CD1c-positive myeloid dendritic cell (primary cell): ENCODE results near the gene MAN1C1.
"Not testable (repeated sequence)": the region's sequence is repeated elsewhere in the genome, so short reads cannot be mapped to it uniquely, and the experiment has no call there.

ENCODE experiments used
- DNase-seq: peaks from one replicate; pipeline ENCODE4 v3.0.0-alpha.2; 2016; ENCODE audit errors: extremely low spot score

Gene MAN1C1

GRCh38 chr1:25583519-25584370 lies 32.8 kb upstream of the MAN1C1 start:
- no peak for DNase-seq

DNA sequence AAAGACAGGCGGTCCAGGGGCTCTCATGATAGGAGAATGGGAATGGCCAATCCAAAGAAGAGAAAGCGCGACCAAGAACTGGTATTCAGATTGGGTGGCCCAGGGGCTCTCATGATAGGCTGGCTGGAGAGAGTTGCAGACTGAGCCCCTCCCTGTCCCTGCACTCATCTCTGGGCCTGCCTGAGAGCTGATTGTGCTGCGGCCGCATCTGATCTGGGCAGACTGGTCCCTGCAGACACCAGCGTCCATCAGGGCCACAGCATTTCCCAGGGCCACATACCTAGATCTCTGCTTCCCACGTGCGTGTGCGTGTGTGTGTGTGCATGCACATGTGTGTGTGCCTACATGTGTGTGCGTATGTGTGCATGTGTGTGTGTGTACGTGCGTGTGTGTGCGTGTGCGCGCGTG lies 30.4 kb upstream of the MAN1C1 start:
- no peak for DNase-seq

GRCh38 chr1:25587290-25587689 lies 29.3 kb upstream of the MAN1C1 start:
- DNase-seq: no peak

- DNase-seq: not testable (repeated sequence)
Observed at GRCh38 chr1:25588224-25588623, 28.4 kb upstream of the MAN1C1 start.

GRCh38 chr1:25588786-25589185 lies 27.8 kb upstream of the MAN1C1 start:
- not testable (repeated sequence) for DNase-seq

DNA sequence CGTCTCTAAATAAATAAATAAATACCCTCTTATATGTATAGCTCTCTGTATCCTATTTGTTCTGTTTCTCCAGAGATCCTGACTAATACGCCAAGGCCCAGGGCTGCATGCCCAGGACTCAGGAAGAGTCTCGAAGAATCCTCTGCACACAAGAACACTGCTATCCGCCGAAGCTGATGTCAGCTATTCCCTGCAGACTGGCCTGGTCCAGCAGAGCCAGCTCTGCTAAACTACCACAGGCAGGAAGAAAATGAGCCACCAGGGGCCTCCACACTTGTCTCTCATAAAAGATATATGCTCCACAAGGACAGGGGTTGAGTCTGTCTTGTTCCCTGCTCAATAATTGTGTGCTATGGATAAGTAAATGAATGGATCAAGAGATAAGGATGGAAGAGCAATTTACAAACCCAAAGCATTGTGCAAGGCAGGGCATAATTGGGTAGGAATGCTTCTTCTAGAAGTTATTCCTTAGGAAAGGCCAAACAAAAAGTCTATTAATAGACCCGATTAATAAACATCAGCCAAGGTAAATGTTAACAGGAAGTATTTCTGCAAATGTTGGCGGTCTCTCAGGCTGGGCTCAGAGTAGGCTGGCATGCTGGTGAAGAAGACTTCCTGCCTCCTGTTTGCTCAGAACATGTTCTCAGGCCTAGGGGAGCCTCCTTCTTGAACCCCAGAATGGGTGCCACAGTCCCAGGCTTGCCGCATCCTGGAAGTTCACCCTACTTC lies 26.3 kb upstream of the MAN1C1 start:
- DNase-seq: no peak

DNA sequence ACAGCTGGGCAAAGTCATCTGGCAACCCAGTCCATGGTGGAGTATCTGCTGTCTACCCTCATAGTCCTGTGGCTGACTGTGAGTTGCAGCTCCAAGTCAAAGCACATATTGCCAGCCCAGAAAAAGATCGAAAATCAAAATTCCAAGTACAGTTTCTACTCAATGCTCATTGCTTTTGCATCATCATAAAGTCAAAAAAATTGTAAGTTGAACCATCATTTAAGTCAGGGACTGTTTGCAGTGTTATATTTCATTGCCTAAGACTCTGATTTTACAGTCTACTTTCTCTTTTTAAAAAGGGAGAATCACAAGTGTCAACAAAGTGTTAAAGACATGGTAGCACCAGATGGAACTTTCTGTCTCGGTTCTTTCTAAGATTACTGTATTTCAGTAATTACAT lies 22.7 kb upstream of the MAN1C1 start:
- DNase-seq: no peak

DNA sequence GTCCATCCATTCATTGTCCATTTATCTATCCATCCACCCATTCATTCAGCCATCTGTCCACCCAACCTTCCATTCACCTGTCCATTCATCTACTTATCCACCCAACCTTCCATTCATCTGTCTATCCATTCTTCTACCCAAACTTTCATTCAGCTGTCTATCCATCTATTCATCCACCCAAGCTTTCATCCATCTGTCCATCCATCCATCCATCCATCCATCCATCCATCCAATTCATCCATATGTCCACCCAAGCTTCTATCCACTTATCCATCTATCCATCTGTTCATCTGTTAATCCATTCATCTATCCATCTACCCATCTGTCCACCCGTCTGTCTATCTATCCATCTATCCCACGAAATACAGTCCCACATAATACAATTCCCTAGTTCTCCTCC lies 21.6 kb upstream of the MAN1C1 start:
- DNase-seq: no peak

DNA sequence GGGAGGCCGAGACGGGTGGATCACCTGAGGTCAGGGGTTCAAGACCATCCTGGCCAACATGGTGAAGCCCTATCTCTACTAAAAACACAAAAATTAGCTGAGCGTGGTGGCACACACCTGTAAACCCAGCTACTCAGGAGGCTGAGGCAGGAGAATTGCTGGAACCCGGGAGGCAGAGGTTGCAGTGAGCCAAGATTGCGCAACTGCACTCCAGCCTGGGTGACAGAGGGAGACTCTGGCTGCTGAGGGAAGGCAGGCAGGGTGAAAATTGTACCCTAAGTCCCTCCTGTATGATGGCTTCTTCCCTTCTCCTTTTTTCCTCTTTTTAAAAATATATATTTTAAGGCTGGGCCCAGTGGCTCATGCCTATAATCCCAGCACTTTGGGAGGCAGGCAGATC lies 19.9 kb upstream of the MAN1C1 start:
- DNase-seq: not testable (repeated sequence)

- DNase-seq: no peak
Observed at GRCh38 chr1:25598879-25599278, 17.7 kb upstream of the MAN1C1 start.

DNA sequence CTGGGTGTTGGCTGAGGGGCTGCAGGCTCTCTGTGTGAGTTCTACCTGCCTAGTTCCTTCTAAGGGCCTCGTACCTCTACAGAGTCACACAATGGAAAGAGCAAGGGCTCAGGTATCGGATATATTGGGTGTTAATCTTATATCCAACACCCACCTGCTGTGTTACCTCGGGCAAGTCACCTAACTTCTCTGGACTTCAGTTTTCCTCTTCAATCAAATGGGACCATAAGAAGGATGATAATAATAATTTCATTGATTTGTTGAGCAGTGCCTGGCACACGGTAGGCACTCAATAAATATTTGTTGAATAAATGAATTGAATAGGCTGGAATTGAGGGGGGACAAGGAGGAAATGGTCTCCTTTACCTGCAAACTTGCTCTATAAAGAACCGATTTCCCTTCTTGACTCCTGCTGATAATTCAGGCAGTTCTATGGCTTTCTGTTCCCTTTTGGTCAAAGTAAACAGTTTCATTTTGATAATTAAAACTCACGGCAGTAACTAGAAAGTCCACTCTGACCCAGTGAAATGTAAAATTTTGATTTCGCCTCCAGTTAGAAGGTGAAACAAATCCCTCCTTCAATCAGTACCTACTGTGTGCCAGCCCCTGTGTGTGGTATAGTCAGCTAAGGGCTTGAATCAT lies 16.5 kb upstream of the MAN1C1 start:
- no peak for DNase-seq

- not testable (repeated sequence) for DNase-seq
Observed at GRCh38 chr1:25600971-25601699, 15.5 kb upstream of the MAN1C1 start.

GRCh38 chr1:25603779-25604538 lies 12.6 kb upstream of the MAN1C1 start:
- not testable (repeated sequence) for DNase-seq

DNA sequence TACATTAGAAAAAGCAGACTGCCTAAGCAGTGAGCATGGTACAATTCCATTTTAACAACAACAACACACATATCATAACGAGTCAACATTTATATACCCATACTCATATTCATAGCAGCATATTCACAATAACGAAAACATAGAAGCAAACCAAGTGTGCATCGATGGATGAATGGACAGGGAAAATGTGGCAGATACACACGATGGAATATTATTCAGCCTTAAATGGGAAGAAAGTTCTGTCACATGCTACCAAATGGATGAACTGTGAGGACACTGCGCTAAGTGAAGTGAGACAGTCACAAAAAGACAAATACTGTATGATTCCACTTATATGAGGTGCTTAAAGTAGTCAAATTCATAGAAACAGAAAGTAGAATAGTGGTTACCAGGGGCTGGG lies 9.5 kb upstream of the MAN1C1 start:
- DNase-seq: no peak

DNA sequence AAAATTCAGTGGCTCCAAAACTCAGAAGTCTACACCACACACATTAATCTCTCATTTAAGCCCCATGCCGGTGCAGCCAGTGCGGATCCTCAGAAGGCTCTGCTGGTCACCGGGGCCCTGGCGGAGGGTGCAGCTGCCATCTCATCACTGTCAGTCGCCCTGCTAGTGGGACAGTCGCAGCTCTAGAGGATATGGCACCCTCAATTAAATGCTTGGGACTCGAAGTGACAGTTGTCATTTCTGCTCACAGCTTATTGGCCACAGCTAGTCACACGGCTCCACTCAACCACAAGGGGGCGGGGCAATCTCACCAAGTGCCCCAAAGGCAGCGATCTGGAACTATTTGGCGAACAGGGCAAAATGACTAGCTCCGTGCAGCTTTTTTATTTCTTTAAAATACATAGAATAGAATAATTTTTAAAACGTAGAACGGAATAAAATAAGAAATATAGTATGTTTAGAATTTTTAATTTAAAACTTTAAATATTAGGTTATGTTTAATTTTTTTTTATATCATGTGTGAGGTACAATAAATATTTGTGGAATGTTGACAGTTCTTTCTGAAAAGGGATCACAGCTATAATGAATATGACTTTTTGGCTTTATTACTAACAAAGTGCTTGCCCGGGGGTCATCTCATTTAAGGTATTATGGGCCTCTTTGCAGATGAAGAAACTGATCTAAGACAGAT lies 8.0 kb upstream of the MAN1C1 start:
- DNase-seq: peak; percentile 91

DNA sequence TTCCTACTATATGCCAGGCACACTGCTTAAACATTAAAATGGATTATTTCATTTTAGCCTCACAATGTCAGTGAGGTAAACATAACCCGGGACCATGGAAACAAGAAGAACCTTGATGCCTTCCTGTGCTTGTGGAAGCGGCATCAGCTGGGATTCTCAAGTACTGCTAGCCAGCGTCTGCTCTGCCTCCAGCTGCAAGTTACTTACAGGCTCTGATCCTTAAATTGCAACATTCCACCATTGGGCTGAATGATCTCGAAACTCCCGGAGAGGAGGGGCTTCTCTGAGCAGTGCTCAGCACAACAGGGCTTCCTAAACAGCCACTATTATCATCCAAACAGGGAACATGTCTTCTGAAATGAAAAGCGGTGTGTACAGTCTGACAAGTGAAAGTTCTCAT lies 6.7 kb upstream of the MAN1C1 start:
- peak; percentile 20 for DNase-seq

DNA sequence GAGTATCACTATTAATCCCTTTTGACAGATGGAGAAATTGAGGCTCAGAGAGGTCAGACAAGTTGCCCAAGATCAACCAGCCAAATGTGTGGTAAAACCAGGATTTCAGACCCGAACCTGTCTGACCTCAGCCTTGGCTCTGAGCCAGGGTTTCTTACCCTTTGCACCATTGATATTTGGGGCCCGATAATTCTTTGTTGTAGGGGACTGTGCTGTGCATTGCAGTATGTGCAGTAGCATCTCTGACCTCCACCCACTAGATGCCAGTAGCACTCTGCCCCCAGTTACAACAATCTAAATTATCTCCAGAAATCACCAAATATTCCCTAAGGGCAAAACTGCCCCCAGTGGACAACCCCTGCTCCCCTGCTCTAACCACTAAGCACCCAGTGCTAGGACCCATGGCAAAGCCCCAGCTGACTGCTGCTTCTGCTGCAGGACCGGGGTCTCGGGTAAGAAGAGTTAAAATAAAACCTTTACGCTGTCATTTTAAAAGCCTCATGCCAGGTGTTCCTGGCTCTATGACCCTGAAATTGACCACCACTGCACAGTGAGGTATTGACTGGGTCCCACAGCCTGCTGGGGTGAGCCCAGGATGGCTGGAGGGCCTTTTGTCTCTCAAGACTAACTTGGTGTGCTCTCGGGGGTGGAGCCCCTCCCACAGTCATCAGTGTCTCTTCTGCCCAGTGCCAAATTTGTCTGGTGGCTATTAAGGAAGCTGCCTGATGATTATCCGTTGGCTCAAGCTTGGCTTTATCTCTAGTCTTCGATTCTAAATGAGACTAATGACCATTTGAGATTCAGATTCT lies 5.6 kb upstream of the MAN1C1 start:
- no peak for DNase-seq

DNA sequence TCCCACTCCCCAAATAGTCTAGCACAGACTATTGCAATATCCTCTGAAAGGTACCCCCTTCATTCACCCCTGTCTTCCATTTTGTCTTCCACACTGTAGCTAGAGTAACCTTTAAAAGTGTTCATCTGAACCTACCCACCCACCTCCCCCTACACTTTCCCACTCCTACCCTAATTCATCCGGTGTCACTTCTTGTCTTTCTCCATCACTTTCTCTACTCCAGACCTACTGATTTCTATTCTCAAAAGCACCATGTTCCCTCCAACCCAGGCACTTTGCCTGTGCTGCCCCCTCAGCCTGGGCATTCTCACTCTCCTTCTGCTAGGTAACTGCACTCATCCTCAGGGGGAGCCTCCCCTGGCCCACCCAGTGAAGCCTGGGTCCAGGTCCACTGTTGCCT lies 4.7 kb upstream of the MAN1C1 start:
- DNase-seq: no peak

DNA sequence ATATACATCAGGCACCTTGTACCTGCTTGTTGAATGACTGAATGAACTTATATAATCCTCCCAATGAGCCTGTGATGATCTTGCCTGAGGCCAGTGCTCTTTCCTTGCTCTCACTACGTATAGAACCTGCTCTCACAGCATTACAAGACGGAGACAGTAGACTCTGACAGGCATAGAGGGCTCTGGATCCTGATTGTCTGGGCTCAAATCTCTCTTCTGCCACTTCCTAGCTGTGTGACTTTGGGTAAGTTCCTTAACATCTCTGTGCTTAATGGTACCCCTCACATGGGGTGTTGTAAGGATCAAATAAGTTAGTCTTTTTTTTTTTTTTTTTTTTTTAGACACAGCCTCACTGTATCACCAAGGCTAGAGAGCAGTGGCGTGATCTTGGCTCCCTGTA lies 4.2 kb upstream of the MAN1C1 start:
- no peak for DNase-seq

DNA sequence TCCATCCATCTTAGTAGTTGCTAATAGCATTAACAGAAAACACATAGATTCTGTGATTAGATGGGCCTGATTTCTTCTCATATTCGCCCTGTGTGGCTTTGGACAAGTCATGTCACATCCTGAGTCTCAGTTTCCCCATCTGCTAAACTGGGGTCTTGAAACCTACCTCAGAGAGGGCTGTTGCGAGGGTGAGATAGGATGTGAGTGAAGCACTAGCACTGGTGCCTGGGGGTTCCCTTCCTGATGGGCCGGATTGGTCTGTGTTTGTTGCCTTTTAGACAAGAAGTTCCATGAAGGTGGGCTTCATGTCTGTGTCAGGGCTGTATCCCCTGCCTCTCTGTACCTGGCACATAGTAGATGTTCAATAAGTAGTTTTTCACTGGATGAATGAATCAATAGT lies 3.5 kb upstream of the MAN1C1 start:
- DNase-seq: no peak
